NOMO-1 treated with dmso at 0.1 percent for 144 hours (cell line): ENCODE results near the gene ABCC8.

Experiments
- DNase-seq: peaks from one replicate; lab custom pipeline; 2025; ENCODE audit not compliant: unreplicated experiment; lab: John Stamatoyannopoulos, UW

ABCC8 gene

GRCh38 chr11:17476317-17477083 lies at the start of gene ABCC8:
Gene ABCC8, minus strand, starts transcription at chr11:17476845. Its CDS starts 69 bp downstream, at chr11:17476776.
- DNase-seq: no peak

- no peak for DNase-seq
Observed at GRCh38 chr11:17526326-17526725, 49.7 kb upstream of the ABCC8 start.

DNA sequence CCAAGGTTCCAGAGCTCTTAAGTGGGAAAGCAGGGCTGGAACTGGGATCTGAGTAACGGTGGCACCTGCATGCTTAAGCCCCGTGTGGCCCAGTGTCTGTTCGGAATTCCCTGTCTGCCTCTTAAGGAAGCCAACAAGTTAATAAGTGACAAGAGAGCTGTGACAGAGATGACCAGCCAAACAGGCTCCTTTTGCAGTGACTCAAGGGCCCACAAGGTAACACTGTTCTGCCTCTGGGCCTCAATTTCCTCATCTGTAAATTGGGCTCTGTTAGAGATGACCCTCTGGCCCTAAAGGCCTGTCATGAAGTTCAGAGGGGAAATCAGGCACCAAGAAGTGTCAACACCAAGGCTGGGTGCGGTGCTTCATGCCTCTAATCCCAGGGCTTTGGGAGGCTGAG lies 48.9 kb upstream of the ABCC8 start:
- no peak for DNase-seq

DNA sequence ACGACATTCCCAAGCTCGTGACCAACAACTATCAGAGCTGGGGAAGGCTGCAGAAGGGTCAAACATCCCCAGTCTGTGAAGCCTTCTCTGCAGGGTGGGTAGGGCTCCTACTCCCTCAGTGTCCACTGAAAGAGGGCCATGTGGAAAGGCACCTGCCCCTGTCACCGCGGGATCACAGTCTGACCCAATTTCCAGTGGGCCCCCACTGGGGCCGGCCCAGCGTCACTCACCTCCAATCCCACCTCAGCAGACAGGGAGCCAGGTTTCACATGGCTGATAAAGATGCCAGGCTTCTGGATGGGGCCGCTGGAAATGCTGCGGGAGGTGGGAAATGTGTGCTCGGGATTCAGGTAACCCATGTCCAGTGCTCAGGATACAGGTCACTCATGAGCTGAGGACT lies 47.6 kb upstream of the ABCC8 start:
- DNase-seq: no peak

DNA sequence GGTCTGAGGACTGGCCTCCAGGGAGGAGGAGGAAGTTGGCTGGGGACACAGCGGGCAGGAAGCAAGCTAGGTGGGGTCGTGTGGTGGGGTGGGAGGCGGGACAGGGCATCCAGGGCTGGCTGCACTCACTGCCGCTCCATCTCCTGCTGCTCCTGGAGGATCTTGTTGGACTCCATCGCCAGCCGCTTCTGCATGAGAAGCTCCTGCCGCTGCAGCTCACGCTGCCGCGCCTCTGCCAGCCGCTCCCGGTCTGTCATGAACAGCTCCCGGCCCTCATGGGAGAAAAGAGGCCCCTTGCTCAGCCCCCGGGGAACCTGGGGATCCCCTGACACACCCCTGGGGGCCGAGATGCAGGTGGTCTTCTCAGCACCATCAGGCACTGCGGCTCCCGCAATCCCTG lies 46.0 kb upstream of the ABCC8 start:
- DNase-seq: no peak

GRCh38 chr11:17521106-17521900 lies 44.7 kb upstream of the ABCC8 start:
- DNase-seq: no peak

GRCh38 chr11:17519061-17519885 lies 42.6 kb upstream of the ABCC8 start:
- DNase-seq: no peak

- DNase-seq: no peak
Observed at GRCh38 chr11:17518366-17518765, 41.7 kb upstream of the ABCC8 start.

- DNase-seq: no peak
Observed at GRCh38 chr11:17517186-17517585, 40.5 kb upstream of the ABCC8 start.

DNA sequence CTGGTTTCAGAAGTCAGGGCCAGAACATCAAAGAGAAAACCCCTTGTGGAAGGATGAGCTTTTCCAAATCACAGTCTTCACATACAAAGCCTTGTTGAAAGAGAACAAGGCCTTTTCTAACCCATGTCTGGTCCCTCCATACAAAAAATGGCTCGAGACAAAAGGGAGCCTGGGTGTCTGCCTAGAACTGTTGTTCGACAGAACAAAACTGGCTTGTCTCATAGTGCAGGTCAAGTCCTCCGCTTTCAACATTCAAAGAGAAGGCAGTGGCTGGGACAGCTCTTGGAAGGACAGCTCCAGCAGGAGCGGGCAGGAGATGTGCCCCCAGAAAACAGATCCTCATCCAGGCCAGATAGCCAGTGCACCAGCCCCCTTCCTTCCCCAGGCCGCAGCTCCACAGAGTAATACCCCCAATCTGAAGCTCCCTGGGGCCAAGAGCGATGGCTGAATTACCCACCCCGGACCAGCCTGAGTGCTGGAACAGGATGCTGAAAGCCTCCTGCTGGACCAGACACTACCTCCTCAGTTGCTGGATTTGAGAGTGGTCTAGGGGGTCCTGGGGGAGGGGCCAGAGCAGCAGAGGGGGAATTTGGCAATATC lies 40.0 kb upstream of the ABCC8 start:
- DNase-seq: no peak

DNA sequence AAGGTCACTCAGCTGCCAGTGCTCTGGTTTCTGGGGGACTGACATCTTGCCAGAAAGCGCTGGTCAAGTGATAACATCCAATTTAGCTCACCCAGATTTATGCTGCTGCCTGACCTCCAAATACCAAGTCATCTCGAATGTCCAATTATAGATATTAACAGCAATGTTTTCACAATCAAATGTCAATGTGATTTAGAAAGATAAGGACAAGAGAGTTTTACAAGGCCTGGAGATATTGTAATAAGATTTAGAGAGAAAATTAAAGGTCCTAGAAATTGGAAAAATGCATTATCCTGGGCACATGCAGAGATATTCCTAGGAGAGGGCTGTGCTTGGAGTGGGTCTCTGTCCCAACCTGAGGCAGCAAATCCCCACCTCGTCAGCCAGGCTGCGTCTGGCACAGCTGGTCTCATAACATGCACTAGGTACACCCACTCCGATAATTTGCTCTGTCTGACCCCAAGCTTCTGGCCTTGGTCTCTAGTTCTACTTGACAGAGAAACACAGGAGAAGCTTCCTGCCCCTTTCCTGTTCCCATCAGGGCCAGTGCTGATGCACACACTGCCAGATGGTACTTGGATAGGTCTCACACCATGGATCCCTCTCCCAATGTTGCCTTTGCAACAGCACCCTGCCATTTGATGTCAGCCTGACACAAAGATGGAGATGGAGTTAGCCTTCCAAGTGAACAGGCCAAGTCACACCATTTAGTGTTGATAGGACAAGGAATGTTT lies 39.0 kb upstream of the ABCC8 start:
- no peak for DNase-seq

GRCh38 chr11:17514476-17514875 lies 37.8 kb upstream of the ABCC8 start:
- no peak for DNase-seq

DNA sequence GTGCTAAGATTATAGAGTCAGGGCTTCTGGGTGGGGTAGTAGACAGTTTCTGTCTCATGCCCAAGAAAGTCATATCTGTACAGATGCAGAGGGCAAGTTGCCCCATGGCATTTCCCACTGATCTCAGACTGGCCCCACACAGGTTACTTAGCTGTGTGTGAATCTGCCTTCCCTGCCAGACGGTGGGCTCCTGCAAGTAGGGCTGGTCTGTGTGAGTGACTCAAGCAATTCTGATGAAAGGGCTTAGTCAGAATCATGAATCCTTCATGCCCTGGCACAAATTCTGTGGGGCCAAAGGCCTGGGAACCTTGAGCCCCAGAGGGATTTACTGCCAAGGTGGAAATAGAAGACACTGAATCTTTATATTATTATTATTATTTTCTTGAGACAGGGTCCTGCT lies 37.2 kb upstream of the ABCC8 start:
- DNase-seq: no peak

DNA sequence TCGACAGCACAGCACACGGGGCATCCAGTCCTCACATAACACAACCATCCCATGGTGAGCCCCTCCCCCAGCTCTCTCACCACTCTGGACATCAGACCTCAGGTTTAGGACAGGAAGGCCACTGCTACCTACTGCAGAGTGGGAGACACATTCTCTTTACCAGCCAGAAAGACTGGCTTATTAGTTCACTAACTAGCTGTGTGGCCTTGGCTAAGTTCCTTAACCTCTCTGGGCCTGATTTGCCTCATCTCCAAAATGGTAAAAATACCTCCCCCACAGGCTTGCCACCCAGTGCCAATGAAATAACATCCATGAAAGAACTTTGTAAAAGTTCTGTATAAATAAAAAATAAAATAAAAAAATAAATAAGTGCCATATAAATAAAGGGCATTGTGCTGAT lies 35.5 kb upstream of the ABCC8 start:
- DNase-seq: no peak

GRCh38 chr11:17511571-17511970 lies 34.9 kb upstream of the ABCC8 start:
- no peak for DNase-seq

DNA sequence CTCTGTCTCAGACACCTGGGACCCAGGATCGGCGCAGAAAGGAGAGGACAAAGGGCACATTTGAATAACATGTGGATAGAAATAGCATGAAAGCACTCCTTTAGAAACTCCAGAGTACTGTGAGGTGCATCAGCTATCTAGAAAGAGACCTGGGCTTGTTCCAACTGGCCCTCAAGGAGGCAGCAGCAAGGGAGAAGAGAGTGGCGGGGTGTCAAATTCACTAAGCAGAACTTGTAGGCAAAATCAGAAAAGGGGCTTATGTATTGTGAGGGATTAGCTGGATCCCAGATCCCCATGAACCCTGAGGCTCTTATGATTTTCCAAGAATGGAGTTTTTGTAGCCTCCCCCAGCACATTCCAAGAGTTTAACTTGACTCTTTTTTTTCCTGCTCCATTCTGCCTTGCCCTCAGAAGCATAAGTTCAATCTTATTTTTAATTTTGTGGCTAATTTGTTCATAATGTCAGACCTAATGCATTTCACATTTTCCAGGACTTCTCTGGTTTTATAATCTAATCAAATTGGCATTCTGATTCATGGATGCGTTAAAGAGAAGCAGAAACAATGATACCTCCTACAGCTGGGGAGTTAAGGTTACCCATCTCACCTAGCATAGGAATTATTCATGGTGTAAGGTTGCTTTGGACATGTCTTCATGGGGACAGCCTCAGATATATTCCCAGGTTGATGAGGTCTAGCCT lies 34.0 kb upstream of the ABCC8 start:
- DNase-seq: no peak

GRCh38 chr11:17508791-17509190 lies 32.1 kb upstream of the ABCC8 start:
- no peak for DNase-seq

DNA sequence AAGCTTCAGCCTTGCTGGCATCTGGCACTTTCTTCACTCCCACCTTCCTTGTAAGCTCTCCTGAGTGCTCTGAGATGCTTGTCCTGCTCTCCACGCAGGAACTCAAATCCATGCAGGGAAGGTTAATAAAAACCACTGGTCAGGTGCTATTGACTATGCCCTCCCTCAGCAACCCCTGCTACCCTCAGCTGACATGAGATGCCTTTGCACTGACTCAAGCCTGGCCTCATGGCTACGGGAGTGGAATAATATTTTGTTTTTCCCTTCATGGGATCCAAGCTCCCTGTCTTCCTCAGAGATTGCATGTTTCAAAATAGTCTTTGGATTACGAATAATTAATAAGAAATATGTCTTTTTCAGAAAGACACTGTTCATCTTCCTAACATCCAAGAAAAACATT lies 31.7 kb upstream of the ABCC8 start:
- no peak for DNase-seq

- no peak for DNase-seq
Observed at GRCh38 chr11:17507773-17508172, 31.1 kb upstream of the ABCC8 start.

- no peak for DNase-seq
Observed at GRCh38 chr11:17506942-17507341, 30.3 kb upstream of the ABCC8 start.
